KMS-11 (cell line): Measurements from ENCODE around the gene KAZN.

ENCODE experiments used
- H2AFZ ChIP-seq: fragments of 200-600 bp; sonication (generic); 2 replicates; pipeline ENCODE4 v1.6.1; 2016; ENCODE audit warnings: antibody characterized with exemption, mixed run types, low read depth
- H3K27ac ChIP-seq: fragments of 200-600 bp; sonication (generic); 2 replicates; pipeline ENCODE4 v1.6.1; 2016; ENCODE audit warnings: mild to moderate bottlenecking, mixed run types
- H3K27me3 ChIP-seq: fragments of 200-600 bp; sonication (generic); 2 replicates; pipeline ENCODE4 v1.6.1; 2017; ENCODE audit warnings: mild to moderate bottlenecking, low read depth, mixed run types, moderate library complexity; ENCODE audit not compliant: insufficient read depth
- H3K36me3 ChIP-seq: fragments of 200-600 bp; sonication (generic); 2 replicates; pipeline ENCODE4 v1.6.1; 2017; ENCODE audit warnings: mild to moderate bottlenecking, mixed run types; ENCODE audit not compliant: insufficient read depth
- H3K4me1 ChIP-seq: fragments of 200-600 bp; sonication (generic); 2 replicates; pipeline ENCODE4 v1.6.1; 2016; ENCODE audit warnings: mild to moderate bottlenecking, low read depth, mixed run types; ENCODE audit not compliant: poor library complexity, severe bottlenecking
- H3K4me2 ChIP-seq: fragments of 200-600 bp; sonication (generic); 2 replicates; pipeline ENCODE4 v1.7.0; 2016; ENCODE audit warnings: mild to moderate bottlenecking, mixed run types
- H3K4me3 ChIP-seq: fragments of 200-600 bp; sonication (generic); IDR thresholded peaks from 2 replicates; pipeline ENCODE4 v1.6.1; 2017; ENCODE audit warnings: low read depth, low read length, mixed read lengths; ENCODE audit not compliant: insufficient read depth
- H3K79me2 ChIP-seq: fragments of 200-600 bp; sonication (generic); 2 replicates; pipeline ENCODE4 v1.6.1; 2016; ENCODE audit warnings: low read depth, mixed run types; ENCODE audit not compliant: insufficient read depth
- H3K9ac ChIP-seq: fragments of 200-600 bp; sonication (generic); 2 replicates; pipeline ENCODE4 v1.6.1; 2016; ENCODE audit warnings: mild to moderate bottlenecking, mixed run types
- H4K20me1 ChIP-seq: fragments of 200-600 bp; sonication (generic); 2 replicates; pipeline ENCODE4 v1.6.1; 2016; ENCODE audit warnings: mild to moderate bottlenecking, mixed run types; ENCODE audit not compliant: insufficient read depth
- TF ChIP-seq, protein P1 (sequence below): fragments of 200-600 bp; sonication (generic); conservative IDR thresholded peaks from 2 replicates; pipeline ENCODE4 v1.6.1; 2017; ENCODE audit warnings: low read depth, mild to moderate bottlenecking, antibody characterized with exemption, low read length, moderate library complexity, mixed read lengths

The KAZN gene

DNA sequence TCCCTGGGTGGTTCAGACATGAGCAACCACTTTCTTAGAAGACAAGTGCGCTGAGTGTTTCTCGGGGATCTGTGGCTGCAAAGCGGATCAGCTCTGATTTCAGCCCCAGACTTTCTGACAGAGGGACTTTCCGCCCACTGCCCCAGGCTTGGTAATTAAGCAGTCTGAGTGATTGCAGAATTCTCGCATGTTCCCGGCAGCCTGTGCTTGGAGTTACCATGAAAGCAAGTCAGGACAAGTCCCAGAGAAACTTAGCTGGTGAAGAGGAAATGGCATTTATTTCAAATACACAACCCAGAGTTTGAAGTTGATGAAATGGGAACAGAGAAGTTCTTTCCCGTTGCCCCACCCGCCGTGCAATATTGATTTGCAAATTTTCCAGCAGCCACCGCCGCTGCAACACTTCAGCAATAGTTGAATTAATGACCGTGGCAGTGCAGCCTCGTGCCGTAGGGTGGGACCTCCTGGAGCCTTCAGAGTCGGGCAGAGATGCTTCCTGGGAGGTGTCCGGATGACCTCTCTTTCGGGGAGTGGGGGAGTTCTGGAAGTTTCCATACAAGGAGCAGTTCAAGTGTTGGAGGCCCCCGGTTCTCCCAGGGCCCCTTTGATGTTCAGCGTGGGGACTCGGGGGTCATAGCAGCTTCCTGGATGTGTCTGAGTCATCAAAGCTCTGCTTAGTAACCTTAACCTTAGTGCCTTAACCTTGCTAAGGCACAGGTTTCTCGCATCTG lies 134.7 kb downstream of the KAZN start:
- Histone ChIP-seq H4K20me1 (no peaks in the 10 kb centered on the region), H3K27ac (no peak overlapping the region), H3K27me3 (peaks cover 5% of the 10 kb centered on the region; the same call in 1 of the 2 replicates), H3K4me1 (no peaks in the 10 kb centered on the region), H3K9ac (no peak overlapping the region), H3K4me2 (no peak overlapping the region), H2AFZ (no peak overlapping the region), H3K79me2 (no peaks in the 10 kb centered on the region), H3K4me3 (no peak overlapping the region), H3K36me3 (no peaks in the 10 kb centered on the region)
- TF ChIP-seq, protein P1, sequence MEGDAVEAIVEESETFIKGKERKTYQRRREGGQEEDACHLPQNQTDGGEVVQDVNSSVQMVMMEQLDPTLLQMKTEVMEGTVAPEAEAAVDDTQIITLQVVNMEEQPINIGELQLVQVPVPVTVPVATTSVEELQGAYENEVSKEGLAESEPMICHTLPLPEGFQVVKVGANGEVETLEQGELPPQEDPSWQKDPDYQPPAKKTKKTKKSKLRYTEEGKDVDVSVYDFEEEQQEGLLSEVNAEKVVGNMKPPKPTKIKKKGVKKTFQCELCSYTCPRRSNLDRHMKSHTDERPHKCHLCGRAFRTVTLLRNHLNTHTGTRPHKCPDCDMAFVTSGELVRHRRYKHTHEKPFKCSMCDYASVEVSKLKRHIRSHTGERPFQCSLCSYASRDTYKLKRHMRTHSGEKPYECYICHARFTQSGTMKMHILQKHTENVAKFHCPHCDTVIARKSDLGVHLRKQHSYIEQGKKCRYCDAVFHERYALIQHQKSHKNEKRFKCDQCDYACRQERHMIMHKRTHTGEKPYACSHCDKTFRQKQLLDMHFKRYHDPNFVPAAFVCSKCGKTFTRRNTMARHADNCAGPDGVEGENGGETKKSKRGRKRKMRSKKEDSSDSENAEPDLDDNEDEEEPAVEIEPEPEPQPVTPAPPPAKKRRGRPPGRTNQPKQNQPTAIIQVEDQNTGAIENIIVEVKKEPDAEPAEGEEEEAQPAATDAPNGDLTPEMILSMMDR, result no peak

DNA sequence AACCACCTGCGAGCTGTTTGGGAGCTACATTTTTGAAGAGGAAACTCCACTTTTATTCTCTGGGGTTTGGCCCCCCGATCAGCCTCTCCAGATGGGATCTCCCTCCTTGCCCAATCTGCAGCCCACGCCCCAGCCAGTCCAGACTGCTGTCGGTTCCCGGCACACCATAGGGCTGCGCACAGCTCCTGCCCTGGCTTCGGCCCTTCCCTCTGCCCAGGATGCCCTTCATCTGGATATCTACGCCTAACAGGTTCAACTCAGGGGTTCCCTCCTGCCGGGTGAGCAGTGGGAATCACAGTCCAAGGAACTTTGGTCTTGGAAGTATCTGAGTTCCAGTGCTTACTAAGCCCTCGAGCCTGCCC lies 135.3 kb downstream of the KAZN start:
- no peak overlapping the region for H2AFZ ChIP-seq
- H4K20me1 ChIP-seq, result no peaks in the 10 kb centered on the region
- H3K27me3 ChIP-seq, result peaks cover 5% of the 10 kb centered on the region; the same call in 1 of the 2 replicates
- no peak overlapping the region for H3K4me3 ChIP-seq
- H3K79me2 ChIP-seq, result no peaks in the 10 kb centered on the region
- no peaks in the 10 kb centered on the region for H3K36me3 ChIP-seq
- TF ChIP-seq, protein P1, result no peak
- H3K9ac ChIP-seq, result no peak overlapping the region
- H3K27ac ChIP-seq, result no peak overlapping the region
- H3K4me2 ChIP-seq, result no peak overlapping the region
- H3K4me1 ChIP-seq, result no peaks in the 10 kb centered on the region

DNA sequence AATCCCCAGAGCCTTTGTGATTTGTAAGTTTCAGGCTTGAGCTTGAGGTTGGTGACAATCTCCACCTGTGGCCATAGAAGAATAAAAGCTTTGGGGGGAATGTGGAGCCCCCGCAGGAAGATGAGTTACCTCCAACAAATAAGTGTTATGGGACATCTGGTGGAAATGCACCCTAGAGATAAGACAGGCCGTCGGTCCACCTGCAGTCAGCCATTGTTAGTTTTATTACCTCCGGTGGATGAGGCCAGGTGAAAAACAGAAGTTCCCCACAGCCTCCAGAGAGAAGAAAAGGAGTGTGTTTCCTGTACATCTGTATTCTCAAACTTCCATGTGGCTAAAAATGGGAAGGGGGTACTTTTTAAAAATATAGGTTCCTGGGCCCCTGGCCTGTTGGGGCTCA lies 137.4 kb downstream of the KAZN start:
- H3K36me3 ChIP-seq, result no peaks in the 10 kb centered on the region
- no peaks in the 10 kb centered on the region for H4K20me1 ChIP-seq
- H3K4me1 ChIP-seq, result no peaks in the 10 kb centered on the region
- no peak overlapping the region for H3K4me2 ChIP-seq
- H3K79me2 ChIP-seq, result no peaks in the 10 kb centered on the region
- H3K4me3 ChIP-seq, result no peak overlapping the region
- H3K9ac ChIP-seq, result no peak overlapping the region
- H2AFZ ChIP-seq, result no peak overlapping the region
- H3K27me3 ChIP-seq, result peaks cover 3% of the 10 kb centered on the region; the same call in 1 of the 2 replicates
- no peak overlapping the region for H3K27ac ChIP-seq
- TF ChIP-seq, protein P1, result no peak

DNA sequence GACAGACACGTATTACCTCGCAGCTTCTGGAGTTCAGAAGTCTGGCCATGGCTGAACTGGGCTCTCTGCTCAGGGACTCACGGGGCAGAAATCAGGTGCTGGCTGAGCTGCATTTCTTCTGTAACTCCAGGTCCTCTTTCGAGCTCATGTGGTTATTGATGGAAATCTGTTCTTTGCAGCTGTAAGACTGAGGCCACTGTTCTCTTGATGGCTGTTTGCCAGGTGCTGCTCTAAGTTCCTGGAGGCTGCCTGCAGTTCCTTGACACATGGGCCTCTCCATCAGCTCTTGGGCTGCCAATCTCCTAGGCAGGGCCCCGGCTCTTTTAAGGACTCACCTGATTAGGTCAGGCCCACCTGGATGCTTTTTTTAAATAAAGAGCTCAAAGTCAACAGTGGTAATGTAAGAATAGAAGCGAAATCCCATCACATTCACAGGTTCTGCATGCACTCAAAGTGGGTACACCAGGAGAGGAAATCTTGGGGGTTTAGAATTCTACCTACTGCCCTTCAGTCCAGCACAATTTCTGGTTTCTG lies 139.1 kb downstream of the KAZN start:
- TF ChIP-seq, protein P1, result no peak
- H3K36me3 ChIP-seq, result no peaks in the 10 kb centered on the region
- no peak overlapping the region for H3K27ac ChIP-seq
- peaks cover 3% of the 10 kb centered on the region; the same call in 1 of the 2 replicates for H3K27me3 ChIP-seq
- H3K4me1 ChIP-seq, result no peaks in the 10 kb centered on the region
- no peak overlapping the region for H3K9ac ChIP-seq
- no peaks in the 10 kb centered on the region for H3K79me2 ChIP-seq
- H3K4me2 ChIP-seq, result no peak overlapping the region
- no peak overlapping the region for H2AFZ ChIP-seq
- no peaks in the 10 kb centered on the region for H4K20me1 ChIP-seq
- no peak overlapping the region for H3K4me3 ChIP-seq
